SIG-M5 (cell line): ENCODE measurements around the gene DNAJB12.

Experiments
- DNase-seq: peaks from one replicate; lab custom pipeline; 2025; lab: John Stamatoyannopoulos, UW

Gene DNAJB12

GRCh38 chr10:72291019-72291532 is 63.6 kb downstream of the DNAJB12 start:
- no peak for DNase-seq

GRCh38 chr10:72285972-72286521 is 68.7 kb downstream of the DNAJB12 start:
- DNase-seq, result no peak

- no peak for DNase-seq
These were observed 71.6 kb downstream of the DNAJB12 start for GRCh38 chr10:72283131-72283530.
